Activated naive CD4-positive, alpha-beta T cell treated with Interleukin-2 at 50 U/mL for 16 hours (primary cell): ENCODE results near the gene WAPL.
A peak's percentile ranks its signal among the peaks of the same experiment; 100 is the strongest.
"Not testable (repeated sequence)": the region's sequence is repeated elsewhere in the genome, so short reads cannot be mapped to it uniquely, and the experiment has no call there.

Experiments
- DNase-seq: peaks from one replicate; pipeline ENCODE4 v3.0.0-alpha.2; 2020

The WAPL gene

DNA sequence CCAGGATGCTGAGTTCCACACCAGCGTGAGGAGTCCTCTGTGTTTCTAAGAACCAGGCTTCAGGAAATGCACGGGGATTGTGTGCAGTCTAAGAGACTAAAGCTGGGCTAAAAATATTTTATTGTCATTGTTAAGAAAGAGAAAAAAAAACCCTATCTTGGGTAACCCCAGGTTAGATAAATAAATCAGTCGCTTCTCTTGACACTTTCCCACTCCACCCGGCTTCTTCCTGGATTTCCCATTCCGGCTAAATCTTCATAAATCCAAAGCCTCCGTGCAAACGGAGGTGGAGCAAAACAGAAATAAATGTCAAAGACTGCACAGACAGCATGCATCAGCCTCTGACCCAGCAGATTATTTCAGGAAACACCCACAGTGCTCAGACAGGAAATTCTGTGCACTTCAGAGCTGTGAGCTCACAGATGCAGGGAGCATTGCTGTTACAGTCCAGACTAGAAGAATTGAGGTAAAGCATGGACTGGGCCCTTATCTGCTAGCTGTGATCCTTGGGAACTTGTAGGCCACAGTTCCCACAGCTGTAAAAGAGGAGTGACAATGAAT lies 110.2 kb downstream of the WAPL start:
- peak; percentile 28 for DNase-seq

GRCh38 chr10:86410542-86411124 lies 111.0 kb downstream of the WAPL start:
- DNase-seq: no peak

DNA sequence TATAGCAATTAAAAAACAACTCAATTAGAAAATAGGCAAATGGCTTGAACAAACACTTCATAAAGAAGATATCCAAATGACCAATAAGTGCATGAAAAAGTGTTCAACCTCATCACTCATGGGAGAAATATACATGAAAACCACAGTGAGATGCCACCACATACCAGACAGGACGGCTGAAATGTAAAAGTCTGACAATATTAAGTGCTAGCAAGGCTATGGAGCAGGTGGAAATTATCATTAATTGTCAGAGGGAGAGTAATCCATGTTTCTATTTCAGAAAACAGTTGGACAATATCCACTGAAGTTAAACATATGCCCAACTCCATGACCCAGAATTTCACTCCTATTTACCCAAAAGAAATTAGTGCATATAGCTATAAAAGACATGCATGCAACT lies 112.4 kb downstream of the WAPL start:
- no peak for DNase-seq

DNA sequence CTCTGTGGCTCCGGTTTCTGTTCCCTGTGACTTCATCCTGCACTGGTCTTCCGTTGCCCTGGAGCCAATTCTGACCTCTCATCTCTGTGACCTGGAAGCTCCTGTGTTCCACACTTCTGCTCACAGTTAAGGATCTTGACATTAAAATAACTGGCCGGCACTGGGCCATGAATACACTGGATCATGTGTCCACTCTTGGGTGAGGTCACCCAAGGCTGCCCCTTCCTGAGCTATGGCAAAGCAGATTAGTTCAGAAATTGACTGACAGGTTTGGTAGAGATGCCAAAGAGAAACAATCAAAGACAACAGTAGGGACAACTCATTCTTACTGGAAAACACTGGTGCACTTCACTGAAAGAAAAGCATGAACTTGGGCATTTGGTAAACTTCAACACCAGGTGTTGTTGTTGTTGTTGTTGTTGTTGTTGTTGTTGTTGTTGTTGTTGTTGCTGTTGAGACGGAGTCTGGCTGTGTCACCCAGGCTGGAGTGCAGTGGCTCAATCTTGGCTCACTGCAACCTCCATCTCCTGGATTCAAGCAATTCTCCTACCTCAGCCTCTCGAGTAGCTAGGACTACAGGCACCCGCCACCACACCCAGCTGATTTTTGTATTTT lies 118.3 kb downstream of the WAPL start:
- no peak for DNase-seq

DNA sequence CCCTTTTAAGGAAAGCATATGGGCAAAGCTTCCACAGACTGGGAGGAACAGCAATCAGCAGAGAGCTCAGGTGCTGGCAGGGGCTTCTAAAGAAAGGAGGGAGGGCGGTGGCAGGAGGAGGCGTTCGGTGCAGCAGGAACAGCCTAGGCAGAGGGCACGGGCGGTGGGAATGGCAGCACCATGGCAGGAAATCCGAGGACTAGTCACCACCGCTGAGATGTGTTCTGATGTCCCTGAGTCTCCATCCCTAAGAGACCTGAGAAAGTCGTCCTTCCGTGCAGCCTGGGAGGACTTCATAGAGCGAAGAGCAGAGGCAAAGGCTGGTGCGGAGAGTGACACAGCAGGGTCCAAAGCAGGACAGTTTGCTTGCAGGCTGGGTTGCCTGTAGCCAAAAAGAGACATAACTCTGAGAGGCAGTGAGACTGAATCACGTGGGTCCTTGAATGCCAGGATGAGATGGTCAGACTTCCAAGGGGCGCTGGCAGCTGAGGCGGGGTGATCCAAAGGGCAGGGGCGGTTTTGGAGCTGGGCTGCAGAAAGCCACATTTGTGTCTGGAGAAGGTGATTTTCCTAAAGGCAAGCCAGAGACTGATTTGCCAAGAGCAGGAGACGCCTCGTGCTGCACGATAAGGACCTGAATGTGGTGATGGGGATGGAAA lies 119.2 kb downstream of the WAPL start:
- no peak for DNase-seq

DNA sequence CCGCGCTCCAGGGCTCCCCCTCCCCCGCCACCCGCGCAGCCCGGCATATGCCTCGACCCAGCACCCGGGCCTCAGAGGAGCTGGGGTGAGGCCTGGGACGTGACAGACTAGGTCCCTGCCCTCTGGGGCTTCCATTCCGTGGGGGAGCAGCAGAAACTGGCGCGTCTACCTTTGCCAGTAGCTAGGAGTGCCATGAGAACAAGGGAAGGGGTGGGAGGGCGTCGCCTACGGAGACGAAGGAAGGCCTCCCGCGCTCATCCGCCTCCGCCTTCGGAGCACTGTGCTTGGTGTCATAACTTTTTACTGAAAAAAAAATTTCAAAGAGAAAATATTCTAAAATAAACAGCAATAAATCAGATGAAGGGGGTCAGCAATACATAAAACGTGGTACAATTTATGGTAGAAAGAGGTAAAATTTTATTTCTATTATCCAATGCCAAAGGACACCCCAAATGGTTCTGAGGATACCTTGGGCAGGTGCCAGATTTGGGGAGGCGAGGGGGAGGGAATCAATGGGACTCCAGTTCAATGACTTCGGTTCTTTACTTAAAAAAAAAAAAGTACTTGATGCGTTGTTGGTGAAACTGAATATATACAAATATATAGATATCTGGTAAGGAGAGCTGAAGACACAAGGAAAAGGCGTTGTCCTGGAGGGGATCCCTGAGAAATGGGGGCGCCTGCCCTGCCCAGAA lies 119.9 kb downstream of the WAPL start:
- DNase-seq: peak; percentile 21

DNA sequence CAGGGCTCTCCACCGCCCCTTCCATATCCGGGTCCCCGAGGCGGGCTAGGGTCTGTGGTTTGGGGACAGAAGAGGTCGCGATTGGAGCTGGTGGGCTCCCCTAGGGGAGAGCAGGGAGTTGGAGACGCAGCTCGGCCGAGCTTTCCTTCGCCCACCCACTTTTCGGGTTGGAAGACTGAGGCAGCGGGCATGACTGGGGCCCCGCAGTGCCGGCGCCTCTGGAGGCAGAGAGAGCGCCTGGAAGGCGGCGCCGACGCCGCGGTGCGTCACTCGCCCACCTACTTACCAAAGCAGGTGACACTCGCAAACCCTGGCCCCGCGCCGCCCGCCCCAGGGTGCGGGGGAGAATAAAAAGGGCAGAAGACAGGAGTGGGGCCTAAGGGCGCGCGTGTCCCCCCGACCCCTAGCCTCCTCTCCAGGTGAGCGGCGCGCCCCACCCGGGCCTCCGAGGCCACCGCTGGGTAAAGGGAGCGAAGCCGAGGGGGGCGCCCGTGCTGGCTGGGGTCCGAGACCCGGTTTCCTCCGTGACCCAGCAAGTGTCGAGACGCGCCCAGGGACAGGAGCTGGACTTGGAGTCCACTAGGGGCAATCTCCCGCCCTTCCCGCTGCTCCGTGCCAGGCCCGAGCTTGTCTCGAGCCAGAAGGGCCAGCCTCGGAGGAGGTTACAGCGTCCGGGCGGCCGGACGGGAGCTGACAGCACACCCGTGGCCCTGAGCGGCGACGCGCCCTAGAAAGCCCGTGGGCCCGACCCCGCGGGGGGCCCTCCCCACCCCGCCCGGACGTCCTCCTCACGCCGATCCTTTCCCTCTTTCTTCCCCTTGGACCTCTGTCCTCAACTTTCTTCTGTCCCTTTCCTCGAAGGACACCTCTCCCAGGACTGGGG lies 120.6 kb downstream of the WAPL start:
- peak; percentile 82 for DNase-seq

GRCh38 chr10:86399879-86400704 lies 121.5 kb downstream of the WAPL start:
- peak; percentile 95 for DNase-seq

GRCh38 chr10:86399514-86399878 lies 122.1 kb downstream of the WAPL start:
- no peak for DNase-seq

DNA sequence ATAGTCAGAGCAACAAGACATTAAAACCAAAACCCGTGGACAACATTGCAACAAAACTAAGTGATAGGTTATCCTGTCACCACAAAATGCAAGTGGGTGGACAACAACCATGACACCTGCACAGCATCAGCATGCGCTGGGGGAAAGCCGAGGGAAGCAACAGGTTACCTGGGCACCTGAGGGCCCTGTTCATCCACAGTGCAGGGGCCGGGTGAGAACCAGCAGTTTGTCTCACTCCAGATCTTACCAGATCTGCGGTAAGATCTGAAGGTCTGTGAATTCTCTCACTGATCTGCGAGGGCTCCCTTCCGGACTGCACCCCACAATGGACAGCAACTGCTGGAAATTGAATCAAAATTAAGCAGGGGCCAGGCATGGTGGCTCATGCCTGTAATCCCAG lies 124.5 kb downstream of the WAPL start:
- DNase-seq: no peak

DNA sequence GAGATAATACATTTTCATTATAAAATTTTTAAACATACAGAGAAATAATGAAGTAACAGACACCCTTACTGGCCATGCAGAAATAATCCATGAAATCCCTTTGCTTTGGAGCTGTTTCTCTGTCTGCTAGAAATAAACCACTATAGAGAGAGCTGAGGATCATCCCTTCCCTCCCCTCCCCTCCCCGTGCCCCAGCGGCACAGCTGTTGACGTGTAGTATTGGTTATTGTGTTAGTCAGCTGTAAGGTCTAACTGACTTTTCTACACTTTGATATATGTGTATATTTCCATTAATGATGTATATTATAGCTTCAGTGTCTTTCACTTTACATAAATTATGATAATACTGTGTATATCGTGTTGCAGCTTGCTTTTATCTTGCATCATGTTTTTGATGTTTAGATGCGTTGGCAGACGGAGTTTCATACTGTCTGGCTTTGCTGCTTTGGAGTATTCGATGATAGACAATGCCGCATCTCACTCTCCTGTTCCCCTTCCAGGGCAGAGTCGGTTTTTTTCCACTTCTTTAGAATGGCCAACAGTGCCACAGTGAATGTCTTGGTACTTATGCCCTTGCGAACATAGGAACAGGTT lies 127.6 kb downstream of the WAPL start:
- no peak for DNase-seq

DNA sequence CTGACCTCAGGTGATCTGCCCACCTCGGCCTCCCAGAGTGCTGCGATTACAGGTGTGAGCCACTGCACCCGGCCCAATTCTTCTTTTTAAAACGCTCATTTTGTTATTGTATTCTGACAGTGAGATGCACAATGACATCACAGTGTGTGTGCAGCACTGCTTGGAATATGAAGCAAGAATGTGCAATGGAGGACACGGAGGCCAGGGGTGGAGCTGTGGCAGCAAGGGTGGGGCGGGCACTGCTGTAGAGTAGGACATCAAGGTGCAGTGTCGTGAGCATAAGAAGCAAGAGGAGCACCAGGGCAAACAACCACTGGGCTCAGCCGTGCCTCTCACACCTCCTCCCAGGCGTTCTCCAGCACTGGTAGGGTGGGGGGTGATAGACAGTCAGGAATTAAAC lies 128.2 kb downstream of the WAPL start:
- no peak for DNase-seq

DNA sequence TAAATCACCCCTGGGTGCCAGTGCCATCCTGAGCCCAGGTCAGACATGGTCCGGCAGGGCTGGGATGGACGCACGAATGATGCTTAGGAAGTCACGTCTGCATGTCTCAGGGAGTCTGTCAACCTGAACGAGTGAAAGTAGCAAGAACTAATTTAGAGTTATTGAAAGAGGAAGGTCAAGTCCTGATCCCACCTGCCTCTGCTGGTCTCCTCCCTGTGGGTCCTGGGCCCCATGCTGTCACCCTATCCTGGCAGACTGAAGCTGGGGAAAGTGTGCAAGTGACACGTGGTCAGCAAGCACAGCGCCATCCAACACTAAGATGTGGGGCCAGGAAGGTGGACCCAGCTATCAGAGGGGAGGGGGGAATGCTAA lies 128.9 kb downstream of the WAPL start:
- no peak for DNase-seq

GRCh38 chr10:86391986-86392722 lies 129.4 kb downstream of the WAPL start:
- DNase-seq: no peak

DNA sequence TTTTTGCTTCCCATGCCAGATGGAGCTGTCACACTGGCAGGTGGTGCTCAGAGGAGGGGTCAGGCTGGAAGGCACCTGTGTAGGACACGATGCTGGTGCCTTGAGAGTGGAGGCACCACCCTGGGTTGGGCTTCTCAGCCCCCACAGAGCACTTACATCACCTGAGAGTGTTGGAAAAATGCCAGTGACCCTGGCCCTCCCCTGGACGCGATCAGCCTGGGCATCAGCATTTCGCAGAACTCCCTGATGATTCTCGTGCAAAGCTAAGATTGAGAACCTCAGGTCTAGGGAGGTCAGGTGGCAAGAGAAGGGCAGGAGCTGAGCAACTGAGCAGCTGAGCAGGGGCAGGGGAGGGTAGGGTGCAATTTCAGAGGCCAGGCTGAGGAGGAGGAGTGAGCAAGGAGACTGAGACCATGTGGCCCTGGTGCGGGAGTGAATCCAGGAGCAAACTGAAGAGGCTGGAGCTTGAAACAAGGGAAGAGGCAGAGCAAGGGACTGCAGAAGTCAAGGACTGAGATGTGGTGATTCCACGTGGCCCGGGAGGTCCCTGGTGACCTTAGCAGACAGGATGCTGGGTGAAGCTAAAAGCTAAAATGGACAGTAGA lies 130.3 kb downstream of the WAPL start:
- no peak for DNase-seq

- DNase-seq: no peak
These were observed 131.1 kb downstream of the WAPL start for GRCh38 chr10:86390337-86391120.

GRCh38 chr10:86389441-86390193 lies 132.0 kb downstream of the WAPL start:
- DNase-seq: no peak

GRCh38 chr10:86389109-86389440 lies 132.5 kb downstream of the WAPL start:
- DNase-seq: not testable (repeated sequence)
